8988T (cell line): ENCODE measurements around the gene COA1.
"Not testable (repeated sequence)": the region's sequence is repeated elsewhere in the genome, so short reads cannot be mapped to it uniquely, and the experiment has no call there.

Experiments used
- DNase-seq: peaks from one replicate; pipeline ENCODE4 v3.0.0; 2011

Gene COA1

GRCh38 chr7:43649755-43650274 is 79.5 kb downstream of the COA1 start:
- DNase-seq, result no peak

- no peak for DNase-seq
These were observed 80.6 kb downstream of the COA1 start for GRCh38 chr7:43648473-43649406.

GRCh38 chr7:43647673-43648472 is 81.5 kb downstream of the COA1 start:
- DNase-seq, result no peak

GRCh38 chr7:43647339-43647672 is 82.0 kb downstream of the COA1 start:
- no peak for DNase-seq

GRCh38 chr7:43646603-43647338 is 82.6 kb downstream of the COA1 start:
- no peak for DNase-seq

GRCh38 chr7:43645699-43646226 is 83.6 kb downstream of the COA1 start:
- no peak for DNase-seq

GRCh38 chr7:43643846-43644245 is 85.5 kb downstream of the COA1 start:
- DNase-seq, result no peak

GRCh38 chr7:43642897-43643630 is 86.3 kb downstream of the COA1 start:
- no peak for DNase-seq

- no peak for DNase-seq
These were observed 88.6 kb downstream of the COA1 start for GRCh38 chr7:43640679-43641078.

GRCh38 chr7:43639858-43640491 is 89.3 kb downstream of the COA1 start:
- no peak for DNase-seq

GRCh38 chr7:43637114-43637806 is 92.1 kb downstream of the COA1 start:
- DNase-seq, result no peak

- DNase-seq, result no peak
These were observed 93.2 kb downstream of the COA1 start for GRCh38 chr7:43636093-43636492.

- DNase-seq, result no peak
These were observed 94.9 kb downstream of the COA1 start for GRCh38 chr7:43634384-43634783.

GRCh38 chr7:43632746-43633145 is 96.6 kb downstream of the COA1 start:
- no peak for DNase-seq

- DNase-seq, result no peak
These were observed 97.8 kb downstream of the COA1 start for GRCh38 chr7:43631559-43631958.

GRCh38 chr7:43630482-43630881 is 98.8 kb downstream of the COA1 start:
- DNase-seq, result no peak

- DNase-seq, result no peak
These were observed 99.5 kb downstream of the COA1 start for GRCh38 chr7:43629857-43630256.

GRCh38 chr7:43628431-43628830 is 100.9 kb downstream of the COA1 start:
- DNase-seq, result no peak

- DNase-seq, result not testable (repeated sequence)
These were observed 101.5 kb downstream of the COA1 start for GRCh38 chr7:43627798-43628197.

- no peak for DNase-seq
These were observed 102.6 kb downstream of the COA1 start for GRCh38 chr7:43626695-43627094.

- DNase-seq, result no peak
These were observed 103.3 kb downstream of the COA1 start for GRCh38 chr7:43625980-43626379.
